PC-9 (cell line): ENCODE measurements around the gene SP5. TPM values are rescaled to one million over a fixed set of nuclear protein-coding genes. Genes with fewer than 3 reads are reported as not detected.

Experiments
- BruUV-seq: library from RNA; stranded (reverse); fragments of 400-500 nt; replicated peaks from 2 replicates; lab custom pipeline; 2021; lab: Mats Ljungman, UMichigan
- CTCF ChIA-PET: fragments of 300-600 bp; sonication (Branson Sonifier 250); formaldehyde crosslinking; loops from one replicate; lab custom pipeline; 2022; ENCODE audit warnings: antibody characterized with exemption; lab: Charles Lee
- POLR2A ChIA-PET: fragments of 300-600 bp; sonication (Branson Sonifier 250); formaldehyde crosslinking; loops from one replicate; lab custom pipeline; 2022; ENCODE audit warnings: antibody characterized with exemption; ENCODE audit not compliant: unreplicated experiment; lab: Charles Lee
- DNase-seq, 2 experiments: peaks; one replicate each; pipeline versions ENCODE4 v3.0.0 to v3.0.0-alpha.2; 2015 to 2022; ENCODE audit warnings: mixed read lengths in 1 of 2
- H2AFZ ChIP-seq: fragments of 200-600 bp; sonication (generic); 2 replicates; pipeline ENCODE4 v1.8.1; 2017; ENCODE audit warnings: antibody characterized with exemption
- H3F3A ChIP-seq: fragments of 200-600 bp; sonication (generic); 2 replicates; pipeline ENCODE4 v1.8.1; 2017; ENCODE audit warnings: antibody characterized with exemption, mild to moderate bottlenecking, low read depth; ENCODE audit not compliant: insufficient read depth
- H3K27ac ChIP-seq: fragments of 200-600 bp; sonication (generic); 2 replicates; pipeline ENCODE4 v1.6.1; 2016; ENCODE audit warnings: mixed run types
- H3K27me3 ChIP-seq: fragments of 200-600 bp; sonication (generic); 2 replicates; pipeline ENCODE4 v1.6.1; 2016; ENCODE audit warnings: low read depth, mixed run types; ENCODE audit not compliant: insufficient read depth
- H3K36me3 ChIP-seq: fragments of 200-600 bp; sonication (generic); 2 replicates; pipeline ENCODE4 v1.6.1; 2016; ENCODE audit warnings: low read depth, mixed run types
- H3K4me1 ChIP-seq: fragments of 200-600 bp; sonication (generic); replicated peaks from 2 replicates; pipeline ENCODE4 v1.6.1; 2016; ENCODE audit warnings: mixed run types; ENCODE audit not compliant: insufficient read depth
- H3K4me2 ChIP-seq: fragments of 200-600 bp; sonication (generic); 2 replicates; pipeline ENCODE4 v1.6.1; 2017; ENCODE audit warnings: mixed run types
- H3K4me3 ChIP-seq: fragments of 200-600 bp; sonication (generic); 2 replicates; pipeline ENCODE4 v1.6.1; 2016; ENCODE audit warnings: mixed run types
- H3K79me2 ChIP-seq: fragments of 200-600 bp; sonication (generic); 2 replicates; pipeline ENCODE4 v1.6.1; 2017; ENCODE audit warnings: low read depth, mixed run types
- H3K9me2 ChIP-seq: fragments of 200-600 bp; sonication (generic); 2 replicates; pipeline ENCODE4 v1.8.1; 2017; ENCODE audit warnings: mild to moderate bottlenecking; ENCODE audit not compliant: insufficient read depth
- H3K9me3 ChIP-seq: fragments of 200-600 bp; sonication (generic); 2 replicates; pipeline ENCODE4 v1.8.1; 2016; ENCODE audit warnings: low read depth; ENCODE audit not compliant: insufficient read depth
- H4K20me1 ChIP-seq: fragments of 200-600 bp; sonication (generic); 2 replicates; pipeline ENCODE4 v1.8.1; 2017; ENCODE audit not compliant: insufficient read depth
- CTCF ChIP-seq: fragments of 200-600 bp; sonication (generic); conservative IDR thresholded peaks from 2 replicates; pipeline ENCODE4 v1.6.1; 2017; ENCODE audit warnings: mixed run types, antibody characterized with exemption, mild to moderate bottlenecking, moderate library complexity
- EZH2 ChIP-seq: fragments of 200-600 bp; sonication (generic); IDR thresholded peaks from 2 replicates; pipeline ENCODE4 v1.8.0; 2017; ENCODE audit warnings: antibody characterized with exemption, low read depth
- intact Hi-C: fragments of 100-400 bp; cut with micrococcal nuclease; formaldehyde crosslinking; loops from one replicate; pipeline ENCODE4 v1.10.0; 2022; ENCODE audit not compliant: unreplicated experiment
- total RNA-seq: library from RNA; stranded (reverse); gene quantifications from 2 replicates; pipeline ENCODE4 v1.2.3, GENCODE V29; 2021

Gene SP5
- total RNA-seq, 1 experiment from 2014 or later: 1.9 TPM

- TF ChIP-seq EZH2: no peak
- no peak for TF ChIP-seq CTCF
- Histone ChIP-seq H3F3A (no peaks in the 10 kb centered on the region), H3K79me2 (no peaks in the 10 kb centered on the region), H3K27ac (no peak overlapping the region), H3K4me2 (peak overlapping the region; percentile 88), H3K4me1 (no peaks in the 10 kb centered on the region), H3K36me3 (no peaks in the 10 kb centered on the region), H2AFZ (peak overlapping the region; percentile 89), H3K27me3 (no peaks in the 10 kb centered on the region), H3K4me3 (peak overlapping the region; percentile 77; the same call in 1 of the 2 replicates), H3K9me3 (no peaks in the 10 kb centered on the region), H4K20me1 (no peaks in the 10 kb centered on the region), H3K9me2 (no peaks in the 10 kb centered on the region)
- POLR2A ChIA-PET: interaction anchor here (0.8 kb wide), 1 partner anchor 19 kb away, joined by 10 read pairs; no protein-coding TSS in a partner anchor
- intact Hi-C loops: loop anchor here (2.0 to 10.0 kb wide), 3 partner anchors 55 to 341 kb away; partner anchors contain the start of gene ERICH2
- CTCF ChIA-PET: interaction anchor here (0.6 kb wide), 1 partner anchor 18 kb away, joined by 3 read pairs; no protein-coding TSS in a partner anchor
- DNase-seq: no peak
- no TSS peak for BruUV-seq
These were observed 1.0 kb downstream of the SP5 start for GRCh38 chr2:170715932-170716777.

GRCh38 chr2:170716851-170717598 lies 1.9 kb downstream of the SP5 start:
- TF ChIP-seq EZH2: no peak
- TF ChIP-seq CTCF: no peak
- intact Hi-C loops: loop anchor here (10.0 kb wide), 2 partner anchors 202 to 342 kb away; no protein-coding TSS in a partner anchor
- no peaks in the 10 kb centered on the region for H3K9me2 ChIP-seq
- POLR2A ChIA-PET: no interaction called here
- no peak overlapping the region for H3K27ac ChIP-seq
- DNase-seq: no peak
- no TSS peak for BruUV-seq
- H3K27me3 ChIP-seq: no peaks in the 10 kb centered on the region
- H3K4me2 ChIP-seq: no peak overlapping the region
- H3K9me3 ChIP-seq: no peaks in the 10 kb centered on the region
- H3K4me3 ChIP-seq: no peak overlapping the region
- H3K36me3 ChIP-seq: no peaks in the 10 kb centered on the region
- H3F3A ChIP-seq: no peaks in the 10 kb centered on the region
- CTCF ChIA-PET: interaction anchor here (0.6 kb wide), 1 partner anchor 223 kb away, joined by 11 read pairs; no protein-coding TSS in a partner anchor
- H2AFZ ChIP-seq: no peak overlapping the region
- H3K4me1 ChIP-seq: no peaks in the 10 kb centered on the region
- no peaks in the 10 kb centered on the region for H4K20me1 ChIP-seq
- H3K79me2 ChIP-seq: no peaks in the 10 kb centered on the region

GRCh38 chr2:170717599-170717963 lies 2.4 kb downstream of the SP5 start:
- TF ChIP-seq EZH2 (no peak), CTCF (no peak)
- Histone ChIP-seq H3K4me3 (no peak overlapping the region), H3K9me2 (no peaks in the 10 kb centered on the region), H3K4me2 (no peak overlapping the region), H3K36me3 (no peaks in the 10 kb centered on the region), H3K9me3 (no peaks in the 10 kb centered on the region), H2AFZ (no peak overlapping the region), H4K20me1 (no peaks in the 10 kb centered on the region), H3K4me1 (no peaks in the 10 kb centered on the region), H3K79me2 (no peaks in the 10 kb centered on the region), H3K27ac (no peak overlapping the region), H3F3A (no peaks in the 10 kb centered on the region), H3K27me3 (no peaks in the 10 kb centered on the region)
- intact Hi-C loops: loop anchor here (10.0 kb wide), 2 partner anchors 203 to 343 kb away; no protein-coding TSS in a partner anchor
- BruUV-seq: no TSS peak
- DNase-seq: no peak
- ChIA-PET CTCF (interaction anchor here (0.6 kb wide), 1 partner anchor 224 kb away, joined by 11 read pairs; no protein-coding TSS in a partner anchor), POLR2A (no interaction called here)
